K562 (cell line): ENCODE data around the gene CCAR1. TPM values are rescaled to one million over a fixed set of nuclear protein-coding genes. Genes with fewer than 3 reads are reported as not detected.

ENCODE experiments used
- BRF2 ChIP-seq: IDR thresholded peaks from 3 replicates; pipeline ENCODE4 v1.6.1; 2011; ENCODE audit warnings: borderline replicate concordance, mild to moderate bottlenecking; ENCODE audit not compliant: insufficient read length, insufficient read depth
- CBX8 ChIP-seq: fragments of 200-600 bp; sonication (generic); IDR thresholded peaks from 2 replicates; pipeline ENCODE4 v1.6.1; 2012; ENCODE audit warnings: borderline replicate concordance, mixed run types, low read depth, mild to moderate bottlenecking, moderate library complexity, mixed read lengths, low read length, control low read depth, inconsistent platforms; ENCODE audit not compliant: poor library complexity, severe bottlenecking; ENCODE audit errors: extremely low read depth
- E2F4 ChIP-seq: sonication (generic); formaldehyde crosslinking; IDR thresholded peaks from 2 replicates; pipeline ENCODE4 v1.8.0; 2022; ENCODE audit warnings: mild to moderate bottlenecking, low read depth, missing genetic modification reagents
- ESRRA ChIP-seq: fragments of 450-650 bp; IDR thresholded peaks from 2 replicates; pipeline ENCODE4 v1.6.1; 2014; ENCODE audit warnings: low read depth, mild to moderate bottlenecking, moderate library complexity, borderline replicate concordance
- HINFP ChIP-seq: fragments of 450-650 bp; conservative IDR thresholded peaks from 2 replicates; pipeline ENCODE4 v1.6.1; 2016; ENCODE audit warnings: missing genetic modification characterization, low read depth, mild to moderate bottlenecking, control low read depth, missing compliant biosample characterization
- KDM1A ChIP-seq, 2 experiments: fragments of 450-650 bp; IDR thresholded peaks; 2 replicates each; pipeline ENCODE4 v1.6.1; 2016; ENCODE audit warnings: mild to moderate bottlenecking in 2 of 2
- MBD2 ChIP-seq: sonication (generic); IDR thresholded peaks from 2 replicates; pipeline ENCODE4 v1.6.1; 2016; ENCODE audit warnings: low read depth, borderline replicate concordance
- NCOA1 ChIP-seq: fragments of 450-650 bp; IDR thresholded peaks from 2 replicates; pipeline ENCODE4 v1.6.1; 2016; ENCODE audit warnings: low read depth
- NEUROD1 ChIP-seq: fragments of 150-350 bp; IDR thresholded peaks from 2 replicates; pipeline ENCODE4 v1.6.1; 2014; ENCODE audit warnings: borderline replicate concordance, low read length, low read depth; ENCODE audit not compliant: partially characterized antibody
- PKNOX1 ChIP-seq: fragments of 450-650 bp; IDR thresholded peaks from 2 replicates; pipeline ENCODE4 v1.6.1; 2016
- PTRF ChIP-seq: fragments of 450-650 bp; IDR thresholded peaks from 2 replicates; pipeline ENCODE4 v1.6.1; 2016; ENCODE audit warnings: mild to moderate bottlenecking, missing genetic modification characterization, missing compliant biosample characterization
- PTTG1 ChIP-seq: fragments of 450-650 bp; IDR thresholded peaks from 2 replicates; pipeline ENCODE4 v1.6.1; 2016; ENCODE audit warnings: low read depth, mild to moderate bottlenecking, missing genetic modification characterization, missing compliant biosample characterization
- RAD51 ChIP-seq: fragments of 450-650 bp; IDR thresholded peaks from 2 replicates; pipeline ENCODE4 v1.7.1; 2016; ENCODE audit warnings: low read depth, mild to moderate bottlenecking, borderline replicate concordance
- SRSF7 ChIP-seq: fragments of 200-400 bp; formaldehyde crosslinking; optimal IDR thresholded peaks from 2 replicates; pipeline ENCODE3; 2017; ENCODE audit warnings: mild to moderate bottlenecking, low read depth, low read length
- TCF7L2 ChIP-seq: fragments of 150-350 bp; IDR thresholded peaks from 2 replicates; pipeline ENCODE4 v1.6.1; 2016; ENCODE audit warnings: low read depth, mild to moderate bottlenecking, low read length, moderate library complexity
- THRA ChIP-seq: fragments of 450-650 bp; IDR thresholded peaks from 2 replicates; pipeline ENCODE4 v1.6.1; 2017; ENCODE audit warnings: mild to moderate bottlenecking, moderate library complexity
- U2AF2 ChIP-seq: fragments of 200-400 bp; formaldehyde crosslinking; optimal IDR thresholded peaks from 2 replicates; pipeline ENCODE3; 2017; ENCODE audit warnings: low read depth, mild to moderate bottlenecking, low read length
- ZC3H4 ChIP-seq: sonication (generic); formaldehyde crosslinking; IDR thresholded peaks from 2 replicates; pipeline ENCODE4 v1.9.0; 2021; ENCODE audit warnings: missing genetic modification reagents, borderline replicate concordance
- ZNF134 ChIP-seq: fragments of 250-450 bp; sonication (Bioruptor Pico); conservative IDR thresholded peaks from 2 replicates; pipeline ENCODE4 v1.4.0; 2020
- ZNF239 ChIP-seq: fragments of 250-450 bp; sonication (Bioruptor Pico); IDR thresholded peaks from 2 replicates; pipeline ENCODE4 v1.4.0; 2020; ENCODE audit warnings: mild to moderate bottlenecking
- ZNF561 ChIP-seq: fragments of 450-650 bp; formaldehyde crosslinking; conservative IDR thresholded peaks from 2 replicates; pipeline ENCODE4 v1.4.0; 2020; ENCODE audit warnings: mild to moderate bottlenecking, moderate library complexity
- polyA plus RNA-seq, 8 experiments: library from polyadenylated mRNA; depleted of rRNA in 4 of 8; stranded (reverse) in 5 of 8; unstranded in 3 of 8; fragments of >200 nt; fragmentation: Nextera tagmentation in 2 of 8; fragmentation: Illumina TruSeq in 1 of 8; extraction: Ambion mirVana in 2 of 8; extraction: Trizol in 1 of 8; gene quantifications; 2 replicates each; pipeline versions ENCODE4 v1.2.1 to v1.2.3, GENCODE V29; 2011 to 2014; ENCODE audit warnings: inconsistent platforms in 1 of 8, missing spikeins in 1 of 8
- total RNA-seq, 7 experiments: library from RNA; depleted of rRNA in 6 of 7; stranded (reverse); fragments of >200 nt in 6 of 7; fragmentation: Illumina TruSeq in 2 of 7; extraction: Trizol in 2 of 7; gene quantifications; 2 replicates each; pipeline versions ENCODE4 v1.2.1 to v1.2.3, GENCODE V29; 2011 to 2021; ENCODE audit warnings: low replicate concordance in 1 of 7

The CCAR1 gene
- total and polyA plus RNA-seq, 9 of the 15 experiments (the other 6 are each of a cell fraction or from before 2014, with no cell fraction given) = 44.8 to 173 (median 111) TPM

- TF ChIP-seq ZC3H4 (CRISPR knock-in tag) (no peak), U2AF2 (no peak), PTRF (tag) (no peak; the same call in 1 of the 2 replicates), PTTG1 (tag) (no peak), NCOA1 (peak; percentile 24; the same call in 1 of the 2 replicates), KDM1A (IDR thresholded peaks at IDR 0.05) (no peak), ZNF561 (CRISPR knock-in tag) (no peak), THRA (no peak), ESRRA (peak; percentile 56; the same call in 1 of the 2 replicates), SRSF7 (no peak), E2F4 (CRISPR knock-in tag) (0 out of 2 replicates have a peak, but pooled peaks have one; percentile 64), NEUROD1 (peak; percentile 51), ZNF134 (CRISPR knock-in tag) (no peak), CBX8 (no peak), BRF2 (no peak), HINFP (tag) (0 out of 2 replicates have a peak, but pooled peaks have one; percentile 31), MBD2 (peak; percentile 51; the same call in 1 of the 2 replicates), ZNF239 (CRISPR knock-in tag) (no peak), TCF7L2 (no peak), PKNOX1 (peak; percentile 74), RAD51 (peak; percentile 100)
These were observed at the start of gene CCAR1 (continued) for GRCh38 chr10:68720793-68721672.
